ENCODE measurements around the gene TAL1. TPM values are rescaled to one million over a fixed set of nuclear protein-coding genes. Genes with fewer than 3 reads are reported as not detected.
"Not testable (repeated sequence)": the region's sequence is repeated elsewhere in the genome, so short reads cannot be mapped to it uniquely, and the experiment has no call there.

The TAL1 gene
- total and polyA plus RNA-seq, 4 experiments from 2014 or later: not detected

GRCh38 chr1:47198214-47198613 lies 33.8 kb downstream of the TAL1 start:
- no peaks in the 10 kb centered on the region for H3K36me3 Mint-ChIP-seq
- H3K27ac Mint-ChIP-seq: no peak overlapping the region
- Histone ChIP-seq H3K4me3 (ENCODE audit: low read length in 2 of 2) (no peak overlapping the region), H3K27ac (ENCODE audit: low read depth, low read length) (no peak overlapping the region), H3K4me1 (ENCODE audit: insufficient read depth, low read length) (no peaks in the 10 kb centered on the region), H3K36me3 (ENCODE audit: insufficient read depth, low read length) (no peaks in the 10 kb centered on the region), H3K9me3 (ENCODE audit: control insufficient read depth in 1 of 2, low read length in 2 of 2) (no peaks in the 10 kb centered on the region), H3K27me3 (ENCODE audit: insufficient read depth, low read length) (no peaks in the 10 kb centered on the region)
- H3K27me3 Mint-ChIP-seq: peaks cover 27 to 34% of the 10 kb centered on the region in 2 donors
- CTCF ChIA-PET (ENCODE audit: partially characterized antibody): no interaction called here
- peaks cover 0 to 3% (median 1%) of the 10 kb centered on the region in 8 donors for H3K9me3 Mint-ChIP-seq
- H3K4me3 Mint-ChIP-seq: no peak overlapping the region
- POLR2A ChIA-PET (ENCODE audit: partially characterized antibody): no interaction called here
- intact Hi-C loops (cut with micrococcal nuclease): no loop called here
- H3K4me1 Mint-ChIP-seq: peaks cover 0 to 4% (median under 1%) of the 10 kb centered on the region in 4 donors
- DNase-seq: no peak

GRCh38 chr1:47196622-47197021 lies 35.4 kb downstream of the TAL1 start:
- H3K4me1 ChIP-seq (ENCODE audit: insufficient read depth, low read length): no peaks in the 10 kb centered on the region
- POLR2A ChIA-PET (ENCODE audit: partially characterized antibody): no interaction called here
- intact Hi-C loops (cut with micrococcal nuclease): no loop called here
- H3K9me3 Mint-ChIP-seq: peaks cover 0 to 2% (median 0%) of the 10 kb centered on the region in 8 donors
- H3K27me3 Mint-ChIP-seq: peaks cover 28 to 31% of the 10 kb centered on the region in 2 donors
- no peaks in the 10 kb centered on the region for H3K36me3 Mint-ChIP-seq
- peaks cover 0 to 4% (median 4%) of the 10 kb centered on the region in 4 donors for H3K4me1 Mint-ChIP-seq
- no peaks in the 10 kb centered on the region for H3K27me3 ChIP-seq (ENCODE audit: insufficient read depth, low read length)
- H3K27ac ChIP-seq (ENCODE audit: low read depth, low read length): no peak overlapping the region
- no peak overlapping the region for H3K4me3 ChIP-seq (ENCODE audit: low read length in 2 of 2)
- no peak for DNase-seq
- H3K9me3 ChIP-seq (ENCODE audit: control insufficient read depth in 1 of 2, low read length in 2 of 2): no peaks in the 10 kb centered on the region
- H3K27ac Mint-ChIP-seq: no peak overlapping the region
- H3K4me3 Mint-ChIP-seq: no peak overlapping the region
- CTCF ChIA-PET (ENCODE audit: partially characterized antibody): interaction anchor here (1.5 to 2.0 kb wide), 2 partner anchors 8 to 18 kb away, joined by 4 to 6 read pairs; no protein-coding TSS in a partner anchor
- no peaks in the 10 kb centered on the region for H3K36me3 ChIP-seq (ENCODE audit: insufficient read depth, low read length)

- H3K27ac ChIP-seq (ENCODE audit: low read depth, low read length); H3K27me3 ChIP-seq (ENCODE audit: insufficient read depth, low read length); H3K4me1 ChIP-seq (ENCODE audit: insufficient read depth, low read length); H3K4me3 ChIP-seq (ENCODE audit: low read length in 2 of 2); H3K36me3 Mint-ChIP-seq; DNase-seq; H3K36me3 ChIP-seq (ENCODE audit: insufficient read depth, low read length); POLR2A ChIA-PET (ENCODE audit: partially characterized antibody); H3K9me3 ChIP-seq (ENCODE audit: control insufficient read depth in 1 of 2, low read length in 2 of 2); H3K9me3 Mint-ChIP-seq; H3K4me1 Mint-ChIP-seq; intact Hi-C loops (cut with micrococcal nuclease); H3K27ac Mint-ChIP-seq; H3K4me3 Mint-ChIP-seq: not testable (repeated sequence)
- H3K27me3 Mint-ChIP-seq: peaks cover 28 to 30% of the 10 kb centered on the region in 2 donors
- CTCF ChIA-PET (ENCODE audit: partially characterized antibody): interaction anchor here (1.5 to 2.0 kb wide), 2 partner anchors 8 to 17 kb away, joined by 4 to 6 read pairs; no protein-coding TSS in a partner anchor
Measured at GRCh38 chr1:47195981-47196380, 36.0 kb downstream of the TAL1 start.

GRCh38 chr1:47194311-47194710 lies 37.7 kb downstream of the TAL1 start:
- Mint-ChIP-seq H3K27me3 (peaks cover 23 to 25% of the 10 kb centered on the region in 2 donors), H3K4me1 (peaks cover 0 to 4% (median 4%) of the 10 kb centered on the region in 4 donors), H3K36me3 (no peaks in the 10 kb centered on the region), H3K9me3 (peaks cover 0 to 2% (median 0%) of the 10 kb centered on the region in 8 donors), H3K27ac (no peak overlapping the region), H3K4me3 (no peak overlapping the region)
- CTCF ChIA-PET (ENCODE audit: partially characterized antibody): interaction anchor here (0.9 to 8.8 kb wide), 15 partner anchors 8 to 517 kb away, joined by 3 to 169 read pairs (median 4); no protein-coding TSS in a partner anchor
- intact Hi-C loops (cut with micrococcal nuclease): loop anchor here (5.0 kb wide), 1 partner anchor 533 kb away; no protein-coding TSS in a partner anchor
- Histone ChIP-seq H3K4me3 (ENCODE audit: low read length in 2 of 2) (no peak overlapping the region), H3K36me3 (ENCODE audit: insufficient read depth, low read length) (no peaks in the 10 kb centered on the region), H3K4me1 (ENCODE audit: insufficient read depth, low read length) (no peaks in the 10 kb centered on the region), H3K27me3 (ENCODE audit: insufficient read depth, low read length) (no peaks in the 10 kb centered on the region), H3K9me3 (ENCODE audit: control insufficient read depth in 1 of 2, low read length in 2 of 2) (no peaks in the 10 kb centered on the region), H3K27ac (ENCODE audit: low read depth, low read length) (no peak overlapping the region)
- POLR2A ChIA-PET (ENCODE audit: partially characterized antibody): no interaction called here
- no peak for DNase-seq

- Mint-ChIP-seq H3K27ac (peak overlapping the region in 1 of 7 donors; percentile 26), H3K27me3 (peaks cover 15 to 17% of the 10 kb centered on the region in 2 donors)
- H3K9me3 ChIP-seq (ENCODE audit: control insufficient read depth in 1 of 2, low read length in 2 of 2); H3K4me3 ChIP-seq (ENCODE audit: low read length in 2 of 2); POLR2A ChIA-PET (ENCODE audit: partially characterized antibody); DNase-seq; H3K36me3 Mint-ChIP-seq; H3K4me1 Mint-ChIP-seq; H3K9me3 Mint-ChIP-seq; H3K4me3 Mint-ChIP-seq; H3K27me3 ChIP-seq (ENCODE audit: insufficient read depth, low read length); H3K36me3 ChIP-seq (ENCODE audit: insufficient read depth, low read length); H3K4me1 ChIP-seq (ENCODE audit: insufficient read depth, low read length); H3K27ac ChIP-seq (ENCODE audit: low read depth, low read length): not testable (repeated sequence)
- CTCF ChIA-PET (ENCODE audit: partially characterized antibody): interaction anchor here (0.6 to 8.8 kb wide), 29 partner anchors 9 to 533 kb away, joined by 3 to 169 read pairs (median 4); partner anchors contain the start of gene FOXD2
- intact Hi-C loops (cut with micrococcal nuclease): loop anchor here (1.0 to 5.0 kb wide), 5 partner anchors 70 to 534 kb away; no protein-coding TSS in a partner anchor
Measured at GRCh38 chr1:47193496-47193895, 38.5 kb downstream of the TAL1 start.

GRCh38 chr1:47192458-47193384 lies 39.3 kb downstream of the TAL1 start:
- H3K4me3 ChIP-seq (ENCODE audit: low read length in 2 of 2): no peak overlapping the region
- no peaks in the 10 kb centered on the region for H3K9me3 ChIP-seq (ENCODE audit: control insufficient read depth in 1 of 2, low read length in 2 of 2)
- Mint-ChIP-seq H3K4me3 (no peak overlapping the region), H3K27ac (no peak overlapping the region), H3K27me3 (peaks cover 7 to 9% of the 10 kb centered on the region in 2 donors), H3K4me1 (peaks cover 0 to 4% (median 4%) of the 10 kb centered on the region in 4 donors), H3K9me3 (no peaks in the 10 kb centered on the region), H3K36me3 (no peaks in the 10 kb centered on the region)
- POLR2A ChIA-PET (ENCODE audit: partially characterized antibody): interaction anchor here (0.8 kb wide), 1 partner anchor 14 kb away, joined by 4 read pairs; no protein-coding TSS in a partner anchor
- H3K27ac ChIP-seq (ENCODE audit: low read depth, low read length): no peak overlapping the region
- no peaks in the 10 kb centered on the region for H3K36me3 ChIP-seq (ENCODE audit: insufficient read depth, low read length)
- DNase-seq: peak; percentile 42 to 59 (median 53)
- CTCF ChIA-PET (ENCODE audit: partially characterized antibody): interaction anchor here (0.6 to 8.8 kb wide), 29 partner anchors 10 to 534 kb away, joined by 3 to 169 read pairs (median 3); partner anchors contain the start of gene FOXD2
- no peaks in the 10 kb centered on the region for H3K4me1 ChIP-seq (ENCODE audit: insufficient read depth, low read length)
- H3K27me3 ChIP-seq (ENCODE audit: insufficient read depth, low read length): no peaks in the 10 kb centered on the region
- intact Hi-C loops (cut with micrococcal nuclease): loop anchor here (1.0 to 5.0 kb wide), 5 partner anchors 71 to 535 kb away; no protein-coding TSS in a partner anchor

- Histone ChIP-seq H3K4me1 (ENCODE audit: insufficient read depth, low read length) (no peaks in the 10 kb centered on the region), H3K27me3 (ENCODE audit: insufficient read depth, low read length) (no peaks in the 10 kb centered on the region), H3K36me3 (ENCODE audit: insufficient read depth, low read length) (no peaks in the 10 kb centered on the region), H3K9me3 (ENCODE audit: control insufficient read depth in 1 of 2, low read length in 2 of 2) (no peaks in the 10 kb centered on the region), H3K4me3 (ENCODE audit: low read length in 2 of 2) (no peak overlapping the region), H3K27ac (ENCODE audit: low read depth, low read length) (no peak overlapping the region)
- intact Hi-C loops (cut with micrococcal nuclease): loop anchor here (5.0 kb wide), 1 partner anchor 535 kb away; no protein-coding TSS in a partner anchor
- Mint-ChIP-seq H3K4me1 (peaks cover 0 to 4% (median 4%) of the 10 kb centered on the region in 4 donors), H3K36me3 (no peaks in the 10 kb centered on the region), H3K27ac (peak overlapping the region in 1 of 7 donors; percentile 54), H3K4me3 (no peak overlapping the region), H3K27me3 (peaks cover 6 to 8% of the 10 kb centered on the region in 2 donors), H3K9me3 (no peaks in the 10 kb centered on the region)
- CTCF ChIA-PET (ENCODE audit: partially characterized antibody): interaction anchor here (1.0 to 8.8 kb wide), 10 partner anchors 10 to 534 kb away, joined by 3 to 169 read pairs (median 14); no protein-coding TSS in a partner anchor
- DNase-seq: no peak
- POLR2A ChIA-PET (ENCODE audit: partially characterized antibody): interaction anchor here (0.8 kb wide), 1 partner anchor 13 kb away, joined by 4 read pairs; no protein-coding TSS in a partner anchor
Measured at GRCh38 chr1:47191940-47192457, 40.0 kb downstream of the TAL1 start.
